ENCODE measurements around the gene PLA2G15. TPM values are rescaled to one million over a fixed set of nuclear protein-coding genes. Genes with fewer than 3 reads are reported as not detected.

Gene PLA2G15
- total and polyA plus RNA-seq, 2 of the 13 experiments (the other 11 are each of a cell fraction or from before 2014, with no cell fraction given) = 14.4 to 23.7 TPM

GRCh38 chr16:68300734-68301459 lies 55.7 kb downstream of the PLA2G15 start (continued):
- TF ChIP-seq AHDC1 (CRISPR knock-in tag; IDR thresholded peaks at IDR 0.05; ENCODE audit: borderline replicate concordance) (no peak), RXRB (CRISPR knock-in tag; IDR thresholded peaks at IDR 0.05; ENCODE audit: borderline replicate concordance) (no peak), PHB2 (IDR thresholded peaks at IDR 0.05; ENCODE audit: partially characterized antibody) (no peak), MAFK (conservative IDR thresholded peaks at IDR 0.05 in 1 of 2, IDR thresholded peaks at IDR 0.05 in 1 of 2; ENCODE audit: low read length in 2 of 2) (no peak), POLR2A (IDR thresholded peaks at IDR 0.05; ENCODE audit: insufficient read depth in 1 of 2, low read depth in 2 of 2, low read length in 2 of 2) (0 out of 4 replicates have a peak, but pooled peaks of 1 of the 2 experiments have one; percentile 27), RBFOX2 (IDR thresholded peaks at IDR 0.05; ENCODE audit: low read depth, low read length) (0 out of 2 replicates have a peak, but pooled peaks have one; percentile 30), ZNF747 (CRISPR knock-in tag; IDR thresholded peaks at IDR 0.05; ENCODE audit: borderline replicate concordance) (no peak), SMC3 (IDR thresholded peaks at IDR 0.05; ENCODE audit: low read length) (no peak), RBM22 (optimal IDR thresholded peaks at IDR 0.05; ENCODE audit: low read length) (peak; percentile 63), ZNF790 (CRISPR knock-in tag; IDR thresholded peaks at IDR 0.05; ENCODE audit: borderline replicate concordance) (no peak), ZNF17 (CRISPR knock-in tag; IDR thresholded peaks at IDR 0.05) (no peak), MXI1 (IDR thresholded peaks at IDR 0.05; ENCODE audit: borderline replicate concordance, low read depth, low read length) (no peak)

All from HepG2 (cell line).